ENCODE results near the gene CDX2. TPM values are rescaled to one million over a fixed set of nuclear protein-coding genes. Genes with fewer than 3 reads are reported as not detected.

CDX2 gene
- total and polyA plus RNA-seq, 9 of the 15 experiments (the other 6 are each of a cell fraction or from before 2014, with no cell fraction given), result 0.04 TPM; not detected in 8

DNA sequence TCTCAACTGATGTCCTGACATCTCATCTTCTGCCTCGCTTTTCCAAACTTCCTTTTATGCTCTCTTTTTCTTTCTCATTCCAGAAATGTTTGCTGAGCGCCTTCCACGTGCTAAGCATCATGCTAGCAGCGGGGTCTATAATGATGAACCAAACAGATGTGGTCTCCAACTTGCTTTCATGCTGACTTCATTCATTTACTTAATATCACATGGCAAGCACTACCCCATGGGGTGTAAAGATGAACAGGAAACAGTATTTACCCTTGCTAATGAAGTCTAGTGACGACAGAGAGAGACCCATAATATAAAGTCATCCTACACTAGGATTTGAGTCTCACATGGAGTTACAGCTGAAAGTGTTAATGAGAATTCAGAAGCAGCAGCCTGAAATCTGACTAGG is 40.9 kb upstream of the CDX2 start:
- H2AFZ ChIP-seq (ENCODE audit: low read depth, low read length), result no peak overlapping the region
- no peak for FAIRE-seq
- BruUV-seq (replicated peaks), result no TSS peak
- H3K9me1 ChIP-seq (ENCODE audit: control insufficient read depth, insufficient read depth, low read length), result no peaks in the 10 kb centered on the region
- no peak overlapping the region for H3K4me2 ChIP-seq (ENCODE audit: insufficient read depth, low read length)
- no peaks in the 10 kb centered on the region for H3K9me3 ChIP-seq (replicated peaks; ENCODE audit: control insufficient read depth, insufficient read depth, low read depth, low read length)
- H3K4me1 ChIP-seq (replicated peaks in 1 of 2; ENCODE audit: control insufficient read depth in 2 of 2, insufficient read depth in 2 of 2, low read length in 2 of 2), result no peaks in the 10 kb centered on the region
- no peaks in the 10 kb centered on the region; a peak in 1 of 5 replicates for H3K27me3 ChIP-seq (ENCODE audit: control insufficient read depth in 2 of 2, insufficient read depth in 2 of 2, low read length in 2 of 2)
- no peak for DNase-seq (ENCODE audit: extremely low read depth in 1 of 4, low spot score in 3 of 4)
- H3K4me3 ChIP-seq, result no peak overlapping the region
- intact Hi-C loops (cut with micrococcal nuclease) (no loop called here), in situ Hi-C loops (cut with MboI) (no loop called here)
- H3K79me2 ChIP-seq (ENCODE audit: control insufficient read depth, insufficient read depth, low read length), result no peaks in the 10 kb centered on the region
- POLR2A ChIA-PET, result no interaction called here
- CTCF ChIA-PET (ENCODE audit: low intra/inter-chr PET ratio), result no interaction called here
- no peak overlapping the region for H3K27ac ChIP-seq (ENCODE audit: extremely low read depth, low read depth, low read length)
- no peaks in the 10 kb centered on the region for H4K20me1 ChIP-seq (replicated peaks; ENCODE audit: control insufficient read depth, insufficient read depth, low read length)
- no peak overlapping the region for H3K9ac ChIP-seq (ENCODE audit: insufficient read depth in 1 of 2, low read depth in 2 of 2, low read length in 2 of 2)
- 0% methylated on average over 4 of the region's 5 CpGs for WGBS (ENCODE audit: insufficient coverage, low coverage, missing lambda C conversion rate)
- TF ChIP-seq, protein P1, sequence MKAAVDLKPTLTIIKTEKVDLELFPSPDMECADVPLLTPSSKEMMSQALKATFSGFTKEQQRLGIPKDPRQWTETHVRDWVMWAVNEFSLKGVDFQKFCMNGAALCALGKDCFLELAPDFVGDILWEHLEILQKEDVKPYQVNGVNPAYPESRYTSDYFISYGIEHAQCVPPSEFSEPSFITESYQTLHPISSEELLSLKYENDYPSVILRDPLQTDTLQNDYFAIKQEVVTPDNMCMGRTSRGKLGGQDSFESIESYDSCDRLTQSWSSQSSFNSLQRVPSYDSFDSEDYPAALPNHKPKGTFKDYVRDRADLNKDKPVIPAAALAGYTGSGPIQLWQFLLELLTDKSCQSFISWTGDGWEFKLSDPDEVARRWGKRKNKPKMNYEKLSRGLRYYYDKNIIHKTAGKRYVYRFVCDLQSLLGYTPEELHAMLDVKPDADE (conservative IDR thresholded peaks at IDR 0.05; ENCODE audit: control insufficient read depth, low read depth, low read length), result no peak
- TF ChIP-seq, protein P2, sequence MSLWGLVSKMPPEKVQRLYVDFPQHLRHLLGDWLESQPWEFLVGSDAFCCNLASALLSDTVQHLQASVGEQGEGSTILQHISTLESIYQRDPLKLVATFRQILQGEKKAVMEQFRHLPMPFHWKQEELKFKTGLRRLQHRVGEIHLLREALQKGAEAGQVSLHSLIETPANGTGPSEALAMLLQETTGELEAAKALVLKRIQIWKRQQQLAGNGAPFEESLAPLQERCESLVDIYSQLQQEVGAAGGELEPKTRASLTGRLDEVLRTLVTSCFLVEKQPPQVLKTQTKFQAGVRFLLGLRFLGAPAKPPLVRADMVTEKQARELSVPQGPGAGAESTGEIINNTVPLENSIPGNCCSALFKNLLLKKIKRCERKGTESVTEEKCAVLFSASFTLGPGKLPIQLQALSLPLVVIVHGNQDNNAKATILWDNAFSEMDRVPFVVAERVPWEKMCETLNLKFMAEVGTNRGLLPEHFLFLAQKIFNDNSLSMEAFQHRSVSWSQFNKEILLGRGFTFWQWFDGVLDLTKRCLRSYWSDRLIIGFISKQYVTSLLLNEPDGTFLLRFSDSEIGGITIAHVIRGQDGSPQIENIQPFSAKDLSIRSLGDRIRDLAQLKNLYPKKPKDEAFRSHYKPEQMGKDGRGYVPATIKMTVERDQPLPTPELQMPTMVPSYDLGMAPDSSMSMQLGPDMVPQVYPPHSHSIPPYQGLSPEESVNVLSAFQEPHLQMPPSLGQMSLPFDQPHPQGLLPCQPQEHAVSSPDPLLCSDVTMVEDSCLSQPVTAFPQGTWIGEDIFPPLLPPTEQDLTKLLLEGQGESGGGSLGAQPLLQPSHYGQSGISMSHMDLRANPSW (CRISPR knock-in tag; IDR thresholded peaks at IDR 0.05), result no peak
- no peak for TF ChIP-seq ZNF77 (CRISPR knock-in tag; IDR thresholded peaks at IDR 0.05)
- TF ChIP-seq KLF16 (IDR thresholded peaks at IDR 0.05), result no peak
- no peak for TF ChIP-seq ZNF518B (CRISPR knock-in tag; IDR thresholded peaks at IDR 0.05)
- no peak for TF ChIP-seq NUFIP1 (IDR thresholded peaks at IDR 0.05; ENCODE audit: partially characterized antibody)
- TF ChIP-seq RFX1 (IDR thresholded peaks at IDR 0.05), result no peak
- no peak for TF ChIP-seq ETS2 (tag; IDR thresholded peaks at IDR 0.05; ENCODE audit: borderline replicate concordance, poor library complexity, severe bottlenecking)
- TF ChIP-seq ZFP30 (CRISPR knock-in tag; IDR thresholded peaks at IDR 0.05; ENCODE audit: borderline replicate concordance), result no peak
- no peak for TF ChIP-seq KAT7 (CRISPR knock-in tag; IDR thresholded peaks at IDR 0.05; ENCODE audit: borderline replicate concordance)
- TF ChIP-seq KLF10 (CRISPR knock-in tag; IDR thresholded peaks at IDR 0.05), result no peak
- no peak for TF ChIP-seq RBM17 (IDR thresholded peaks at IDR 0.05; ENCODE audit: borderline replicate concordance, low read depth, low read length)
- TF ChIP-seq, protein P3, sequence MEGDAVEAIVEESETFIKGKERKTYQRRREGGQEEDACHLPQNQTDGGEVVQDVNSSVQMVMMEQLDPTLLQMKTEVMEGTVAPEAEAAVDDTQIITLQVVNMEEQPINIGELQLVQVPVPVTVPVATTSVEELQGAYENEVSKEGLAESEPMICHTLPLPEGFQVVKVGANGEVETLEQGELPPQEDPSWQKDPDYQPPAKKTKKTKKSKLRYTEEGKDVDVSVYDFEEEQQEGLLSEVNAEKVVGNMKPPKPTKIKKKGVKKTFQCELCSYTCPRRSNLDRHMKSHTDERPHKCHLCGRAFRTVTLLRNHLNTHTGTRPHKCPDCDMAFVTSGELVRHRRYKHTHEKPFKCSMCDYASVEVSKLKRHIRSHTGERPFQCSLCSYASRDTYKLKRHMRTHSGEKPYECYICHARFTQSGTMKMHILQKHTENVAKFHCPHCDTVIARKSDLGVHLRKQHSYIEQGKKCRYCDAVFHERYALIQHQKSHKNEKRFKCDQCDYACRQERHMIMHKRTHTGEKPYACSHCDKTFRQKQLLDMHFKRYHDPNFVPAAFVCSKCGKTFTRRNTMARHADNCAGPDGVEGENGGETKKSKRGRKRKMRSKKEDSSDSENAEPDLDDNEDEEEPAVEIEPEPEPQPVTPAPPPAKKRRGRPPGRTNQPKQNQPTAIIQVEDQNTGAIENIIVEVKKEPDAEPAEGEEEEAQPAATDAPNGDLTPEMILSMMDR (IDR thresholded peaks at IDR 0.05 in 2 of 3, conservative IDR thresholded peaks at IDR 0.05 in 1 of 3; ENCODE audit: insufficient read depth in 2 of 3, low read depth in 1 of 3, low read length in 3 of 3), result no peak
- TF ChIP-seq RFX7 (CRISPR knock-in tag; IDR thresholded peaks at IDR 0.05), result no peak
- ATAC-seq, result no peak
- H3K36me3 ChIP-seq (ENCODE audit: control insufficient read depth, insufficient read depth, low read length), result no peaks in the 10 kb centered on the region

Measured in K562 (cell line).